Neural cell (in vitro differentiated cells): ENCODE results near the gene PELO.

Experiments
- CTCF ChIP-seq: fragments of 450-650 bp; IDR thresholded peaks from 2 replicates; pipeline ENCODE4 v1.5.1; 2014; ENCODE audit warnings: antibody characterized with exemption, mild to moderate bottlenecking, moderate library complexity; ENCODE audit not compliant: poor library complexity, severe bottlenecking
- EZH2 ChIP-seq: fragments of 200-600, 300-800 bp; shearing (Covaris generic), sonication (generic); IDR thresholded peaks from 2 replicates; pipeline ENCODE4 v1.6.1; 2014; ENCODE audit warnings: antibody characterized with exemption, low read length, borderline replicate concordance, mild to moderate bottlenecking; ENCODE audit not compliant: insufficient read depth, poor library complexity, severe bottlenecking
- POLR2AphosphoS5 ChIP-seq: IDR thresholded peaks from 2 replicates; pipeline ENCODE4 v1.6.1; 2012
- RAD21 ChIP-seq: fragments of 450-650 bp; conservative IDR thresholded peaks from 2 replicates; pipeline ENCODE4 v1.6.1; 2014; ENCODE audit warnings: antibody characterized with exemption, mild to moderate bottlenecking, moderate library complexity

- TF ChIP-seq CTCF (no peak), RAD21 (no peak), POLR2AphosphoS5 (no peak), EZH2 (no peak)
These were observed 15.2 kb downstream of the PELO start for GRCh38 chr5:52802974-52803336.
